Measurements from ENCODE around the gene TOX2.

TOX2 gene

DNA sequence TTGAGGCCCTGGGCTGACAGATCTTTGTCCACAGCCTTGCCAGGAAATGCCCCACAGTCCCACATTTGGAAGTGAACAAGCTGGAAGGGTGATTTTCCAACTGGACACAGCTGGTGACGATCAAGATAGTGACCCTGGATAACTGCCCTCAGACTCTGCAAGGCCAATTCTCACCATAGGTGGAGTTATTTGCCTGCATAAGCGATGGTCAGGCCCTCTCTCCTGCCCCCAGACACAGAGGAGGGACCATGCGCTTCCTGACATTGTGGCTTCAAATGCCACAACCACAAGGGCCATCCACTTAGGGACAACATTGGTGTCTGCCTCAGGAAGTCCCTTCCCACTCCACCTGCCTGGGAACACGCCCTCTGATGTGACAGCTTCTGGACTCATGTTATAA is 176.4 kb downstream of the TOX2 start:
- TF ChIP-seq, protein P1, sequence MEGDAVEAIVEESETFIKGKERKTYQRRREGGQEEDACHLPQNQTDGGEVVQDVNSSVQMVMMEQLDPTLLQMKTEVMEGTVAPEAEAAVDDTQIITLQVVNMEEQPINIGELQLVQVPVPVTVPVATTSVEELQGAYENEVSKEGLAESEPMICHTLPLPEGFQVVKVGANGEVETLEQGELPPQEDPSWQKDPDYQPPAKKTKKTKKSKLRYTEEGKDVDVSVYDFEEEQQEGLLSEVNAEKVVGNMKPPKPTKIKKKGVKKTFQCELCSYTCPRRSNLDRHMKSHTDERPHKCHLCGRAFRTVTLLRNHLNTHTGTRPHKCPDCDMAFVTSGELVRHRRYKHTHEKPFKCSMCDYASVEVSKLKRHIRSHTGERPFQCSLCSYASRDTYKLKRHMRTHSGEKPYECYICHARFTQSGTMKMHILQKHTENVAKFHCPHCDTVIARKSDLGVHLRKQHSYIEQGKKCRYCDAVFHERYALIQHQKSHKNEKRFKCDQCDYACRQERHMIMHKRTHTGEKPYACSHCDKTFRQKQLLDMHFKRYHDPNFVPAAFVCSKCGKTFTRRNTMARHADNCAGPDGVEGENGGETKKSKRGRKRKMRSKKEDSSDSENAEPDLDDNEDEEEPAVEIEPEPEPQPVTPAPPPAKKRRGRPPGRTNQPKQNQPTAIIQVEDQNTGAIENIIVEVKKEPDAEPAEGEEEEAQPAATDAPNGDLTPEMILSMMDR (conservative IDR thresholded peaks at IDR 0.05; ENCODE audit: low read length): no peak
- no peak overlapping the region for H3K4me3 ChIP-seq (ENCODE audit: low read length)
- DNase-seq (ENCODE audit: low read depth): no peak

DNA sequence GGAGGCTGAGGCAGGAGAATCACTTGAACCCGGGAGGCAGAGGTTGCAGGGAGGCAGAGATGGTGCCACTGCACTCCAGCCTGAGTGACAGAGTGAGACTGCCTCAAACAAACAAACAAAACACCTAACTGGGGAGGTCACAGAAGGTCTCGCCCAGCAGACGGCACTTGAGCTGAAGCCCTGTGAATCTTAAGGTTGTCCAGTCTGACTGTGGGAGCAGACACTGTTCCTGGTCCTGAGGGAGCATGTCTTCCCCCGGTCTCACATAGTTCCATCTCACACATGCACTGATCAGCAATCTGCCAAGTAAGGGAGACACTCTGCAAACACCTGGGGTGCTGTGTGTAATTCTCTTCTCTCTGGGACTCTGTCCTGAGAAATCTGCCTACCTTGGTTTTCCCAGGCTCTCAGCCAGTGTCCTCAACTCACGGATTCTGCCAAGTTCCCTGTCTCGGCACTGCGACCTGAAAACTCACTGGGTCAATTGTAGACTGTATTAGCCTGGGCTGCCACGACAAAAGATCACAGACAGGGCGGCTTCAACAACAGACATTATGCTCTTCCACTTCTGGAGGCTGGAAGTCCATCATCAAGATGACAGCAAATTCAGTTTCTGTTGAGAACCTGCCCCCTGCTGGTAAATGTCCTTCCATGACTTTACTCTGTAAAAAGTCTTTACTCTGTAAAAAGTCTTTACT is 178.0 kb downstream of the TOX2 start:
- TF ChIP-seq, protein P1 (conservative IDR thresholded peaks at IDR 0.05; ENCODE audit: low read length): peak; percentile 67
- peak; percentile 54 for DNase-seq (ENCODE audit: low read depth)
- H3K4me3 ChIP-seq (ENCODE audit: low read length): no peak overlapping the region

DNA sequence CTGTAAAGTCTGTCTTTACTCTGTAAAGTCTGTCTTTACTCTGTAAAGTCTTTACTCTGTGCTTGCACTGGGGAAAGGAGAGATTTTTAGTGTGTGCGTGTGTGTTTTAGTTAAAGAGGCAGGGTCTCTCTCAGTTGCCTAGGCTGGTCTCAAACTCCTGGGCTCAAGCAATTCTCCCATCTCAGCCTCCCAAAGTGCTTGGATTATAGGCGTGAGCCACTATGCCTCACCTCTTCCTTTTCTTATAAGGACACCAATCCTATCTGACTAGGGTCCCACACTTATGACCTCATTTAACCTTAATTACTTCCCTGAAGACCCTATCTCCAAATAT is 178.6 kb downstream of the TOX2 start:
- DNase-seq (ENCODE audit: low read depth): no peak
- no peak overlapping the region for H3K4me3 ChIP-seq (ENCODE audit: low read length)
- TF ChIP-seq, protein P1 (conservative IDR thresholded peaks at IDR 0.05; ENCODE audit: low read length): no peak

DNA sequence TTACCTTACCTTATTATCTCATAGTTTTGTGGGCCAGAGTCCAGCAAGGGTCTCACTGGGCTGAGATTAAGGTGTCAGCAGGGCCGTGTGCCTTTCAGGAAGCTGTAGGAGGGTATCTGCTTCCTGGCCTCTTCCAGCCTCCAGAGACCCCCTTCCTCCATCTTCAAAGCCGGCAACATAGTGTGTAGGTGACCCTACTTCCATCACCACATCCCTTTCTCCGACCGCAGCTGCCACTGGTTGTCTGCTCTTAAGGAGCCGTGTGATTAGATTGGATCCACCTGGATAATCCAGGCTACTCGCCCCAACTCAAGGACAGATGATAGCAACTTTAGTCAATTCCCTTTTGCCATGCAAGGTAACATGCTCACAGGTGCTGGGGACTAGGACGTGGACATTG is 181.2 kb downstream of the TOX2 start:
- H3K4me3 ChIP-seq (ENCODE audit: low read length): no peak overlapping the region
- DNase-seq (ENCODE audit: low read depth): no peak
- TF ChIP-seq, protein P1 (conservative IDR thresholded peaks at IDR 0.05; ENCODE audit: low read length): no peak

DNA sequence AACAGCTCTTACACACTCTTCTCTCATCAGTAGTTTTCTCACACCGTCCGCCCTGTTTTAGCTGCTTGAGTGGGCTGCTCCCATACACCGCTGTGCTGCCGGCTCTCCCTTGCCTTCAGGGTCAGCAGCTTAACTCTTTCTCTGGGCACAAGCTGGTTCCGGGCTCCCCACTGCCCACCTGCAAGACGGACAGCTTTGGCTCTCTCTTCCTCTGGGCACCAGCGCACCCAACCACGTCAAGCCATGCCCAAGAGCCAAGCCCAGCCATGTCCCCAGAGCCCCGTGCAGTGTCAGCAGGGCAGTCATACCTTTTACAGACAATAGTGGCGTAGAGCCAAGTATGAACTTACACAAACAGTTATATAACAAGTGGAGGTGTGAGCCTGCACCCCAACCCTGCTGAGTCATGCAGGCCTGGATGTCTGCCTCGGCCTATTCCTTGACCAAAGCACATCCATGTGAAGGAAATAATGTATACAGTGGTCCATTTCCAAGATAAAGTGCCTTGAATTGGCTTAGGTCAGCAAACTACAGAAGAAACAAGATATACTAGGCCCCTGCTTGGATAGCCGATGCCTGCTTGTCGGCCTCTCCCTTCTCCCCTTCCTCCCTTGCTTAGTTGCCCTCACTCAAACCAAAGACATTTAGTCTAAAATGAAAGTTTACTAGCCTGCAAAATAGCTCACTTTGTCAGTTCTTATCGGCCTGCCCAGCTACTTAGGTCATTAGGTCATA is 183.0 kb downstream of the TOX2 start:
- DNase-seq (ENCODE audit: low read depth): no peak
- H3K4me3 ChIP-seq (ENCODE audit: low read length): no peak overlapping the region
- TF ChIP-seq, protein P1 (conservative IDR thresholded peaks at IDR 0.05; ENCODE audit: low read length): no peak

DNA sequence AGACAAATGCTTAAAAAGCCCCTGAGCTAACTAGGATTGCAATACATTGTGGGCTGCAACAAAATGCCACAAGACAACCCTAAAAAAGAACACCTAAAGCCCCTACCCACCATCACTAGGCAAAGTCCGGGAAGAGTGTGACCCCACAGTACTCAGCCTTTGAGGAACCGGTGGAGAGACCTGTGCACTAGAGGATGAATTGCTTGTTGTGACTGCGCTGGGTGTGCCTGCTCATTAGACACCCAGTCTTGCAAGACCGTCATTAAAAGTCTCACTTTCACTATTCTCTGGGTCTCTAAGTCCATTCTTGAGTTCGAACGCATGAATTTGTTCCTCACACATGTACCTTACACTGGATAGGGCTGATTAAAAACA is 183.6 kb downstream of the TOX2 start:
- no peak for DNase-seq (ENCODE audit: low read depth)
- H3K4me3 ChIP-seq (ENCODE audit: low read length): no peak overlapping the region
- TF ChIP-seq, protein P1 (conservative IDR thresholded peaks at IDR 0.05; ENCODE audit: low read length): no peak

DNA sequence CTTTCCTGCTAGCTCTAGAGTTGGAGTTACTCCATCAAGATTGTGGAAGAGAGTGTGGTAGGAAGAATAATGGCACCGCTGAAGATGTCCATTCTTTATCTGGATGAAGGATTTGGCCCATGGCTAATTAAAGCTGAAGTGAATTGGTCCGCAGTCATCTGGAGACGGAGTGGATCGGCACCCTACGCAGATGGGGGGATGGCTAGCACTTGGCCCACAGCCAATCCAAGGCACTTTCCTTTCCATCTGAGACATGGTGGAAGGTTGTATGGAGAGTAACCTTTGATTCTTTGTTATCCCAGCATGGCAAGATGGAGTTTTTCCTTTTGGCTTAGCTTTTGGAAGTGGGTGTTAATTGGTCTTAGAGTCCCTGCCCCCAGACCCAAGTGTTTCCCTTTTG is 184.0 kb downstream of the TOX2 start:
- no peak overlapping the region for H3K4me3 ChIP-seq (ENCODE audit: low read length)
- no peak for DNase-seq (ENCODE audit: low read depth)
- TF ChIP-seq, protein P1 (conservative IDR thresholded peaks at IDR 0.05; ENCODE audit: low read length): no peak

Measured in AG10803 (cell line).